HG03039 (cell line): ENCODE results near the gene DESI1.
"Not testable (repeated sequence)": the region's sequence is repeated elsewhere in the genome, so short reads cannot be mapped to it uniquely, and the experiment has no call there.

Experiments used
- ATAC-seq: cut with Tn5 transposase; IDR thresholded peaks from one replicate; pipeline ENCODE4 v1.9.1; 2021; ENCODE audit warnings: mild to moderate bottlenecking, moderate library complexity; ENCODE audit not compliant: unreplicated experiment

Gene DESI1

DNA sequence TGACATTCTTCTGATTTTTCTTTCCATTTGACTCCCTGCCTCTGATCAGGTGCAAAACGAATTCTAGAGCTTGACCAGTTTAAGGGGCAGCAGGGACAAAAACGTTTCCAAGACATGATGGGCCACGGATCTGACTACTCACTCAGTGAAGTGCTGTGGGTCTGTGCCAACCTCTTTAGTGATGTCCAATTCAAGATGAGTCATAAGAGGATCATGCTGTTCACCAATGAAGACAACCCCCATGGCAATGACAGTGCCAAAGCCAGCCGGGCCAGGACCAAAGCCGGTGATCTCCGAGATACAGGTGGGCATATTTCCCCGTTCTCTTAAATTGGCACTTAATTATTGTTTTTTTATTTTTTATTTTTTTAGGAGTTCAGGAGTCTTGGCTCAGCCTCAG is 15.6 kb upstream of the DESI1 start:
- no peak for ATAC-seq

DNA sequence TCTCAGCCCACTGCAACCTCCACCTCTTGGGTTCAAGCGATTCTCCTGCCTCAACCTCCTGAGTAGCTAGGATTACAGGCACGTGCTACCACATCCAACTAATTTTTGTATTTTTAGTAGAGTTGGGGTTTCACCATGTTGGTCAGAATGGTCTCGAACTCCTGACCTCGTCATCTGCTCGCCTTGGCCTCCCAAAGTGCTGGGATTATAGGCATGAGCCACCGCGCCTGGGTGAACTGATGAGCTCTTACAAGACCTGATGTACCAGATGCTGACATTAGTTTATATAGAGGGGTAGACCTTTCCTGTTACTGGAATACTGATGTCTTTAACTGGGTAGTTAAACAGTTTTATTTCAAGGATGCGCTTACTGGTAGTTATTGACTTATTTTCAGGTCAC is 13.8 kb upstream of the DESI1 start:
- ATAC-seq, result not testable (repeated sequence)

GRCh38 chr22:41631615-41632014 is 10.8 kb upstream of the DESI1 start:
- not testable (repeated sequence) for ATAC-seq

DNA sequence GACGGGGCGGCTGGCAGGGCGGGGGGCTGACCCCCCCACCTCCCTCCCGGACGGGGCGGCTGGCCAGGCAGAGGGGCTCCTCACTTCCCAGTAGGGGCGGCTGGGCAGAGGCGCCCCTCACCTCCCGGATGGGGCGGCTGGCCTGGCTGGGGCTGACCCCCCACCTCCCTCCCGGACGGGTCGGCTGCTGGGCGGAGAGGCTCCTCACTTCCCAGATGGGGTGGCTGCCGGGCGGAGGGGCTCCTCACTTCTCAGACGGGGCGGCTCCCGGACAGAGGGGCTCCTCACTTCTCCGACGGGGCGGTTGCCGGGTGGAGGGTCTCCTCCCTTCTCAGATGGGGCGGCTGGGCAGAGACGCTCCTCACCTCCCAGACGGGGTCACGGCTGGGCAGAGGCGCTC is 10.3 kb upstream of the DESI1 start:
- not testable (repeated sequence) for ATAC-seq

DNA sequence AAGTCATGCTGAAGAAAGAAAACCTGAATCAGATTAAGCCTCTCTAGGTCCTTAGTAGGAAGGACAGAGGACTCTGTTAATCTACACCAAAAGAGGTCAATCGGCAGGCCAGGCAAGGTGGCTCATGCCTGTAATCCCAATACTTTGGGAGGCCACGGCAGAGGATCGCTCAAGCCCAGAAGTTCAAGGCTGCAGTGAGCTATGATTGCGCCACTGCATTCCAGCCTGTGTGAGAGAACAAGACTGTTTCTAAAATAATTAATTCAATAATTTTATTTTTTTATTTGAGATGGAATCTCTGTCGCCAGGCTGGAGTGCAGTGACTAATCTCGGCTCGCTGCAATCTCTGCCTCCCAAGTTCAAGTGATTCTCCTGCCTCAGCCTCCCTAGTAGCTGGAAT is 4.7 kb upstream of the DESI1 start:
- no peak for ATAC-seq

DNA sequence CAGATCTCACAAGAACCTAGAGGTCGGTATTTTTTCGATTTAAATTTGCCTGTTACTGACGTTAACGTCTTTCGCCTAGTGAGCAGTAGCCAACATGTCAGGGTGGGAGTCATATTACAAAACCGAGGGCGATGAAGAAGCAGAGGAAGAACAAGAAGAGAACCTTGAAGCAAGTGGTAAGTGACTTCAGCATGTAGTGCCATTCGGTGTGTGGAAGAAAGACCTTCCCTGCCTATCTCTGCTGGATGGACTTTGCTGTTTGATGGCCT is 1.0 kb upstream of the DESI1 start:
- ATAC-seq, result no peak

GRCh38 chr22:41621099-41621910 is 462 bp upstream of the DESI1 start, which contains the start of gene XRCC6:
Gene XRCC6, plus strand, starts transcription at chr22:41621295. Its CDS starts 710 bp downstream, at chr22:41622005.
- peak; percentile 79 for ATAC-seq

DNA sequence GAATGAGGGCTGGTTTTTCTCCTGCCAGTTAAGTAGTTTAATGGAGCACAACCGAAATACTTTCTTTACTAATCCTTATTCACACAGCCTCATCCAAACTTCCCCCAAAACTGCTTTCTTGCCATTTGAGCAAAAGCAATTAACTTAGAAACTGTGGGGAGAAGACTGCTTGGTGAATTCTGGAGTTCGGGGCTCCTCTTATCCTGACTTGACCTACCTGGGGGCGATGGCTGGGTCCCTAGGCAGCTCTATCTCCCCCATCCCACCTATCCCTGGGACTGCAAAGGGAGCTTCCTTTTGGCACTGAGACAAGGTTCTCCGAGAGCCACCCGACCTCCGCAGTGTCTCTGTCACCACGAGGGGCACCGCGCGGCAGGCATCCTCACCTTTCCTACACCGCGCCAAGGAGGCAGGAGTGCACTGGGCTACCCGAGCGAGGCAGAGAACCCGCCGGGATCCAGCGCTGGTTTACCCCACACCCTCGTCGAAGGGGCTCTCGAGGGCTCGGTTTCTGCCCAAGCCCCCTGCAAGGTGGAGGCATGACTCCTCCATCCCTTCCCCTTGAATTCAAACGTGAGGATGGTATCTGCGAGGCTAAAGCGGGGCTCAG is 759 bp downstream of the DESI1 start:
- ATAC-seq, result peak; percentile 5

- no peak for ATAC-seq
These were observed 7.4 kb downstream of the DESI1 start for GRCh38 chr22:41613456-41613855.

- ATAC-seq, result no peak
These were observed 8.1 kb downstream of the DESI1 start for GRCh38 chr22:41612603-41613306.

DNA sequence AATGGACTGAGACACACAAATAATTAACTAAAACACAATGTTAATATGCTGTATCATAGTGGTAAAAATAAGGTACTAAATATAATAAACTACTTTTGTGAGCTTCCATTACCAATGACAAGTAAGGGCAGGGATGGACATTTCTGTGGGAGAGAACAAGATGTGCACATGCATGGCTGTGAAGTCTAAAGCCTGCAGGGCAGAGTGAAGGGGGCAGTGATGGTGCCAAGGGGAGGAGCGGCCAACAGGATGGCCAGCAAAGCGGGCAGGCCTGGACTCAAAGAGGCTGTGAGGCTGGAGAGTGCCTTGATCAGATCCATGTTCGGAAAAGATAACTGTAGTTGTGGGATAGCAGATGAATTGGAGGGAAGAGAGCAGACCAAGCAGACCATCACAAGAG is 12.5 kb downstream of the DESI1 start:
- no peak for ATAC-seq

DNA sequence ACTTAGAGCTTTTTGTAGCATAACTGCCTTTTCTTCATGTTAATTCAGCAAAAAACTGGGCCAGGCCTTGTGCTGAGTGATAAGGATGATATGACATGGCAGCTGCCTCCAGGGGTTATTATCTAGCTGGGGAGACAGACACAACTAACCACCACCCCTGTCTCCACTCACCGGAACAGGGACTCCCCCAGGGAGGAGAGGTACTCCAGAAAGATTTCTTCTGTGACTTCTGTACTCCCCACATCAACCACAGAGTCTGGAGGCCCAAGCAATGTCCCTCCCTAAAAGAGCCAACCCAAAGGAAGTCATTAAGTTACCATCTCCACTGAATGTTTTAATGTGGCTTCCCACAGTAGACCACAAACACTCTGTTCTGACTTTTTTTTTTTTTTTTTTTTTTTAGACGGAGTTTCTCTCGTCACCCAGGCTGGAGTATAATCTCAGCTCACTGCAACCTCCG is 16.9 kb downstream of the DESI1 start:
- peak; percentile 75 for ATAC-seq

DNA sequence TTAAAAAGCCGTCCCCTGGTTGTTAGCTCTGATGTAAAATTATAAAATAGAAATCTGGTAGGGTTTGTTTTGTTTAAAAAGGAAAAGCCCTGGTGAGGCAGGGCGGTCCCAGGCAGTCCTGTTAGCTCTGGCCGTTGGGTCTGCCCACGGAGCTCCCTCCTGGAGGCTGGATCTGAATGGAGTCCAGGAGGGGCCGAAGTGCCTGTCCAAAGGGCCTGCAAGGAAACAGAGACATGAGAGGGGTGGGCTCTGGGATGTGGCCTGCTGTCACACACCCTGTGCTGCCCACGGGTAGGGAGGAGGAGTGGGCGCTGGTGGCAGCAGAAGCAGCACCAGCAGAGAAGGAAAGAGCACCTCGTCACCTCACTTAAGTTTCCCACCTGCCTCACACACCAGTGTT is 19.9 kb downstream of the DESI1 start:
- no peak for ATAC-seq

GRCh38 chr22:41598891-41599635 is 21.8 kb downstream of the DESI1 start:
- no peak for ATAC-seq

- no peak for ATAC-seq
These were observed 22.8 kb downstream of the DESI1 start for GRCh38 chr22:41598081-41598480.

DNA sequence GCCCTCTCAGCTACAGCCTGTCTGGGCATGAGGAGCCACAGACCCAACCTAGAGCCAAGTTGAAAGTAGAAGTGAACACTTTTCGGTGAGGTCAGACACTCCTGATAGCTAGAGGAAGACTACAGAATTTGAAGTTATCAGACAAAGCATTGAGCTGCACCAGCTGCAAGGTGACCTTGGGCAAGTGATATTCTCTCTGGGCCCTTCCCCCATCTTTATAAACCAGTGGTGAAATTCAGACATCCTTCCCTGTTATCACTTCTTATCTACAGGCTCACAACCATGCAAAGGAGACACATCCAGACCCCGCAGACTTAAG is 23.2 kb downstream of the DESI1 start:
- no peak for ATAC-seq

- ATAC-seq, result no peak
These were observed 23.8 kb downstream of the DESI1 start for GRCh38 chr22:41596776-41597634.

DNA sequence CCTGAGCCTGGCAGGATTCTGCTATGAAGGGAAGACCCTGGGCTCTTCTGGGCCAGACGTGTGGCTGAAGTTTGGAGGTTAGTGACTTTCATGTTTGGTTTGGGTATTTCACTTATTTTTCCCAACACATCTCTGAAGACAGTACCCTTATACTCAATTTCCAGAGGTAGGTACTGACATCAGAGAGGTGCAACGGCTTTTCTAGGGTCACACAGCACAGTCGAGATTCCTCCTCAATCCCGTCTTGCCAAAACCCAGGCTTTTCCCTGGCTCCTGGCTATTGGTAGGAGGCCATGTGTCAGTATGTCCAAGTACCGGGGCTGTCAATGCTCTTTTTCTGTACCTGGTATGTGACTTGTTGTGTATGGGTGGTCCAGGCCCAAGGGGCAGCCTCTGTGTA is 25.1 kb downstream of the DESI1 start:
- no peak for ATAC-seq

- not testable (repeated sequence) for ATAC-seq
These were observed 27.4 kb downstream of the DESI1 start for GRCh38 chr22:41593336-41593960.
